GM12878 (cell line): ENCODE results near the gene MYLK4.

ENCODE experiments used
- CREB1 ChIP-seq: IDR thresholded peaks from 2 replicates; pipeline ENCODE4 v1.6.1; 2012; ENCODE audit warnings: low read depth, mild to moderate bottlenecking, inconsistent platforms
- CTCF ChIP-seq, 3 experiments: IDR thresholded peaks in 2 of 3; conservative IDR thresholded peaks in 1 of 3; 2 replicates each; pipeline ENCODE4 v1.5.1; 2011; ENCODE audit warnings: low read depth in 3 of 3, low read length in 3 of 3, mild to moderate bottlenecking in 3 of 3, control low read depth in 2 of 3, moderate library complexity in 2 of 3, inconsistent platforms in 1 of 3, mixed read lengths in 1 of 3; ENCODE audit not compliant: control insufficient read depth in 2 of 3, insufficient read depth in 1 of 3; ENCODE audit errors: extremely low read depth in 1 of 3
- DPF2 ChIP-seq: fragments of 450-650 bp; IDR thresholded peaks from 2 replicates; pipeline ENCODE4 v1.6.1; 2017; ENCODE audit warnings: mild to moderate bottlenecking
- ELK1 ChIP-seq: IDR thresholded peaks from 2 replicates; pipeline ENCODE4 v1.6.1; 2012; ENCODE audit warnings: low read depth, low read length, improper control_type of control experiment
- GABPA ChIP-seq: IDR thresholded peaks from 2 replicates; pipeline ENCODE4 v1.6.1; 2014; ENCODE audit warnings: antibody characterized with exemption, low read depth, mild to moderate bottlenecking, inconsistent platforms
- MAX ChIP-seq: IDR thresholded peaks from 2 replicates; pipeline ENCODE4 v1.6.1; 2012; ENCODE audit warnings: low read depth, low read length, improper control_type of control experiment
- NRF1 ChIP-seq: conservative IDR thresholded peaks from 2 replicates; pipeline ENCODE4 v1.6.1; 2011; ENCODE audit warnings: mild to moderate bottlenecking, low read depth, low read length, improper control_type of control experiment

- TF ChIP-seq GABPA (no peak), ELK1 (no peak), CREB1 (no peak), NRF1 (no peak), CTCF (IDR thresholded peaks at IDR 0.05 in 2 of 3, conservative IDR thresholded peaks at IDR 0.05 in 1 of 3; ENCODE audit: control insufficient read depth in 2 of 3, extremely low read depth in 1 of 3, insufficient read depth in 1 of 3, low read depth in 3 of 3, low read length in 3 of 3) (no peak), MAX (no peak), DPF2 (no peak)
Observed at GRCh38 chr6:2721219-2721618, 29.5 kb downstream of the MYLK4 start.
